Stimulated activated naive CD8-positive, alpha-beta T cell treated with anti-CD3 and anti-CD28 coated beads, Interleukin-15, amount 100 ng/mL, for 72 hours (primary cell): ENCODE results near the gene KRTAP10-10.
A peak's percentile ranks its signal among the peaks of the same experiment; 100 is the strongest.
"Not testable (repeated sequence)": the region's sequence is repeated elsewhere in the genome, so short reads cannot be mapped to it uniquely, and the experiment has no call there.

Experiments used
- ATAC-seq: fragments of 150-1000 bp; cut with Tn5 transposase; 2 replicates; pipeline ENCODE4 v1.10.0; 2021; ENCODE audit warnings: mild to moderate bottlenecking, moderate library complexity
- DNase-seq, 2 donors: peaks; one replicate each; pipeline ENCODE4 v3.0.0; 2021 to 2022
- H3K27ac Mint-ChIP-seq, 2 donors: one replicate each; pipeline ENCODE4 v1.8.0; 2022; ENCODE audit warnings: mild to moderate bottlenecking in 2 of 2, mixed read lengths in 2 of 2, moderate library complexity in 2 of 2
- H3K27me3 Mint-ChIP-seq: one replicate; pipeline ENCODE4 v1.8.0; 2022; ENCODE audit warnings: mixed read lengths
- H3K4me1 Mint-ChIP-seq: one replicate; pipeline ENCODE4 v1.8.0; 2022; ENCODE audit warnings: mild to moderate bottlenecking, mixed read lengths
- H3K4me3 Mint-ChIP-seq, 2 donors: one replicate each; pipeline ENCODE4 v1.8.0; 2022; ENCODE audit warnings: mild to moderate bottlenecking in 2 of 2, mixed read lengths in 2 of 2, moderate library complexity in 1 of 2
- H3K9me3 Mint-ChIP-seq, 2 donors: one replicate each; pipeline ENCODE4 v1.8.0; 2022; ENCODE audit warnings: mixed read lengths in 2 of 2

The KRTAP10-10 gene

DNA sequence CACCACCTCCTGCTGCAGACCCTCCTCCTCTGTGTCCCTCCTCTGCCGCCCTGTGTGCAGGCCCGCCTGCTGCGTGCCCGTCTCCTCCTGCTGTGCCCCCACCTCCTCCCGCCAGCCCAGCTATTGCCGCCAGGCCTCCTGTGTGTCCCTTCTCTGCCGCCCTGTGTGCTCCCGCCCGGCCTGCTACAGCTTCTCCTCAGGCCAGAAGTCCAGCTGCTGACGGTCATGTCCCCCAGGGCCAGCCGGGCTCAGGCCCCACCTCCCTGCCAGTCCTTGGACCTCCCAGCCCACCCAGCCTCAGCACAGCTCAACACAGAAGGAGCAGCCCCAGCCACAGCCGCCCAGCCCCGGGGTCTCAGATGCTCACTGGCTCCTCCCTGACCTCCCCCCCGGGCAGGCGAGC, 9.3 kb upstream of the KRTAP10-10 start:
- peaks cover 44% of the 10 kb centered on the region for H3K4me1 Mint-ChIP-seq
- peaks cover 46 to 58% of the 10 kb centered on the region in 2 donors for H3K9me3 Mint-ChIP-seq
- not testable (repeated sequence) for H3K27ac Mint-ChIP-seq, H3K4me3 Mint-ChIP-seq, H3K27me3 Mint-ChIP-seq, DNase-seq, ATAC-seq

DNA sequence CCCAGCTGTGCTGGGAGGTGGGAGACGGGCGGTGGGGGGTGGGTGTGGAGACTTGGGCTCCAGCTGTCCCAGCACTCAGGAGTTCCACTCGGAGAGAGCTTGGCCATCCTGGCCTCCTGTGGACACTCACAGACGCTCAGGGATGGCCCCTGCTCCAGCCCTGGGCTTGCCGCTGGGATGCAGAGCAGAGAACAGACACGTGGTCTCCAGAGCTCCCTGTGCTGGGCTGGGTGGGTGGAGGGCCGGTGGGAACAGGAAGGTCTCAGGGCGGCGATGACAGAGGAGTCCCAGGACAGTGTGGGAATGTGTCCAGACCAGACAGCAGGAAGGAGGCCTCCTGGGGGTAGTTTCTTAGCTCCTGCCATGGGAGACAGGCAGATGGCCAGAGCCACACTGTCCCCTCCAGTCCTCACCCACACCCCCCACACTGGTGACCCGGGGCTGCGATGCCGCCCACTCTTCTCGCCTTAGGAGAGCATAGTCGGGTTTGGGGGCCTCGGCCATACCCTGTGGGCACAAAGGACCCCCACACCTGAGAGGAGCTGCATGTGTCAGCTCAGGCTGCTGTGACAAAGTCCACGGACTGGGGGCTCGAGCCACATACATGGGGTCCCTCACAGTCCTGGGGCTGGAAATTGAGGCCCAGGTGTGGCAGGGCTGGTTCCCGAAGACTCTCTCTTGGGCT, 8.3 kb upstream of the KRTAP10-10 start:
- DNase-seq (no peak), ATAC-seq (peak; percentile 23)
- Mint-ChIP-seq H3K27me3 (no peaks in the 10 kb centered on the region), H3K4me1 (peaks cover 44% of the 10 kb centered on the region), H3K4me3 (no peak overlapping the region), H3K9me3 (peaks cover 44 to 54% of the 10 kb centered on the region in 2 donors), H3K27ac (no peak overlapping the region)

DNA sequence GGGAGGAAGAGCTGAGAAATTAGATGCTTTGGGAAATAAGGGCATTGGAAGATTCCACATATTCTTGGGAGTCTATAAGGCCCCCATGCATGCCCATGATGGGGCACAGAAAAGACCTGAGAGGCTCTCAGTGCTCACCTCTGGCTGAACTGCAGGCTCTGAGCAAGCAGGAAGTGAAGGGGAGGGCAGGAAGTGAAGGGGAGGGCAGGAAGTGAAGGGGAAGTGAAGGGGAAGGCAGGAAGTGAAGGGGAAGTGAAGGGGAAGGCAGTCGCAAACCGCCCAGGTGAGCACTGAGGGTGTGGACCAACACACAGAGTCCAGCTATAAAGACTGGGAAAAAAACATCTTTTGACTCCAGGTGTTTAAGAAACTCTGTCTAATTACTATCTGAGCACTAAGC, 6.7 kb upstream of the KRTAP10-10 start:
- Mint-ChIP-seq H3K4me3 (peak overlapping the region in 1 of 2 donors; percentile 12), H3K27ac (no peak overlapping the region), H3K4me1 (peaks cover 44% of the 10 kb centered on the region), H3K9me3 (peaks cover 42 to 51% of the 10 kb centered on the region in 2 donors), H3K27me3 (no peaks in the 10 kb centered on the region)
- DNase-seq, result no peak
- no peak for ATAC-seq

DNA sequence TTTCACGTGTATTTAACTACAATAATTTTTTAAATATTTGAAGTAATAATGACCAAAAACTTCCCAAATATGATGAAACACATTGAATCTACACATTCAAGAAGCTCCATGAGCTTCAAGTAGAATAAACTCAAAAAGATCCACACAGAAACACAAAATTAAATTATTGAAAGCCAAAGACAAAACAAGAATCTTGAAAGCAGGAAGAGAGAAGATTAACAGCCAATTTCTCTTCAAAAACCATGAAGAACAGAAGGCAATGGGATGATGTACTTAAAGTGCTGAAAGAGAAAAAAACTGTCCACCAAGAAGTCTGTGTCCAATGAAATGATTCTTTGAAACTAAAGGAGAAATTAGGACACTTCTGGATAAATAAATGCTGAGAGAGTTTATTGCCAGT, 5.1 kb upstream of the KRTAP10-10 start:
- H3K27me3 Mint-ChIP-seq, result no peaks in the 10 kb centered on the region
- peaks cover 32% of the 10 kb centered on the region for H3K4me1 Mint-ChIP-seq
- ATAC-seq, result no peak
- H3K4me3 Mint-ChIP-seq, result no peak overlapping the region
- H3K9me3 Mint-ChIP-seq, result peaks cover 42 to 51% of the 10 kb centered on the region in 2 donors
- DNase-seq, result no peak
- H3K27ac Mint-ChIP-seq, result no peak overlapping the region

DNA sequence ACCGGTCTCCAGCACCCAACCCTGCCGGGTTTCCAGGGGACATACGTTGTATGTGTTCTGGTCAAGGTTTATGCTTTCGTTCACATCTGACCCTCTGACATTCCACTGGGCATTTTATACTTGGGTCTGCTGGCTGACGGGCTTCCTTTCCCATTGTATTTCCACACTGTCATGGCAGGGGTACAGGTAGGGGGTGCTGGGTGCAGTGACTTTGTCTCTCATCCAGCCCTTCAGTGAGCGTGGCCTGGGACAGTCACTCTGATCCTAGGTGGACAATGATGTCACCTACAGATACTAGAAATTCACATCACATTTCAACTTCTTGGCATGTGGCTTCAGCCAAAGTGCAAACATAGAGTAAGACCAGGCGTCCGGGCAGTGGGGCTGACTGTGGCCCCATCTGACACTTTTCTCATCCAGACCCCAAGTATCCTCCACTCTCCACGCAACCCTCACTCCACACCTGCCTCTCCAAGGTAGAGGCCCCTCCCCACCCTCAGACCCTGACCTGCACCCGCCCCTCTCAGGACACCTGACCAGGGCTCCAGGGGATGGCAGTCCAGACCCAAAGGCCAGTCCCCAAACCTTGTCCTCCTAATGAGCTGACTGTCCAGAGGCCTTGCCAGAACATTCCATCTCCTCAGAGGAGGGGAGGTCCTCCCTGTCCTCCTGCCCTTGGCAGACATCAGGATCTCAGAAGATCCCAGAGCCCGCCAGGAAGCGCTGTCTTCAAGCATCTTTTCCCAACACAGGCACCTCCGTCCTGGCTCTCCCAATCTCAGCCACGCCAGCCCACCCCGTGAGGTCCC, 743 bp upstream of the KRTAP10-10 start:
- peak overlapping the region in 1 of 2 donors; percentile 55 for H3K27ac Mint-ChIP-seq
- DNase-seq (no peak), ATAC-seq (no peak)
- H3K4me3 Mint-ChIP-seq, result no peak overlapping the region
- peaks cover 31 to 45% of the 10 kb centered on the region in 2 donors for H3K9me3 Mint-ChIP-seq
- peaks cover 10% of the 10 kb centered on the region for H3K4me1 Mint-ChIP-seq
- H3K27me3 Mint-ChIP-seq, result no peaks in the 10 kb centered on the region

DNA sequence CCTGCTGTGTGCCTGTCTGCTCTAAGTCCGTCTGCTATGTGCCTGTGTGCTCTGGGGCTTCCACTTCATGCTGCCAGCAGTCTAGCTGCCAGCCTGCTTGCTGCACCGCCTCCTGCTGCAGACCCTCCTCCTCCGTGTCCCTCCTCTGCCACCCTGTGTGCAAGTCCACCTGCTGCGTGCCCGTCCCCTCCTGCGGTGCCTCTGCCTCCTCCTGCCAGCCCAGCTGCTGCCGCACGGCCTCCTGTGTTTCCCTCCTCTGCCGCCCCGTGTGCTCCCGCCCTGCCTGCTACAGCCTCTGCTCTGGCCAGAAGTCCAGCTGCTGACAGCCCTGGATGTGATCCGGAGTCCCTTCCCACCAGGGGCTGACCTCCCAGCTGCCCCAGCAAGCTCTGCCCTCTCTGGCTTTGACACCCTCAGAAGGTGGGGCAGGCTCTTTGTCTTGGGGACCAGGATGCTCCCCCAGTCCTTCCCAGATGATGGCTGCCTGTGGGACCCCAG, 744 bp downstream of the KRTAP10-10 start:
- DNase-seq, ATAC-seq, H3K4me1 Mint-ChIP-seq, H3K27ac Mint-ChIP-seq, H3K4me3 Mint-ChIP-seq, H3K27me3 Mint-ChIP-seq: not testable (repeated sequence)
- H3K9me3 Mint-ChIP-seq, result peaks cover 23 to 41% of the 10 kb centered on the region in 2 donors

DNA sequence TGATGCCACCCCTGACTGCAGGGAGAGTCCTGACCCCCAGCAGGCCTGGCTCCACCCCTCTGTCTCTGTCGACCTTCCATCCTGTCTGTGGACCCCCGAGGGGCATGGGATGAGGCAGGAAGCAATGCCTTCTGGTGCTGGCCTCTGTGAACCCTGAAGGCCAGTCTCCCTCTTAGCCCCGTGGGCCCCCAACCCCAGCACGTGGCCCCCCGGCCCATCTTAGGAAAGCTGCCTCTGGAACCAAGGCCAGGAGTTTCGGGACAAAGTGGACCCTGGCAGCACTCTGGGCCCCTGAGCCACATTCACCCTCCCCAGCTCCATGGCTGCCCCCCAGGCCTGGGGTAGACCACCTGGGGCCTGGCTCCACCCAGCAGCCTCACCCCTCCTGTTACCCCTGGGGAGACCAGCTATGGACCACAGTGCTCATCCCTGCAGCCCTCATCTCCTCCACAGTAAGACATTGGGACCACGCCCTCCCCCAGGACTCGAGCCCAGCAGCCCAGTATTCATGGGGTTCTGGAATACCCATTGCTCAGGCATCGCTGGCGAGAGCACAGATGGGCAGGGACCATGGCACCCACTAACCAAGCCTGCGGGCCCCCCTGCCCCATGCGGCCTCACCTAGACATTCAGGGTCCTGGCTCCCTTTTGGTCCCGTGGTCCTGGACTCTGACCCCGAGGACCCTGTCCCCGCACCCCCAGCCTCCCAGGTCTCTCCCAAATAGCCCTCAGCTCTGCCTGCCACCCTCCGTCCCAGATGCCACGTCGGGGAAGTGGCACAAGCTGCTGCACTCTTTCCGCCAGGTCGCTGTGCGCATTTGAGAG, 1.6 kb downstream of the KRTAP10-10 start:
- H3K27me3 Mint-ChIP-seq, H3K4me3 Mint-ChIP-seq, ATAC-seq, H3K4me1 Mint-ChIP-seq, DNase-seq: not testable (repeated sequence)
- Mint-ChIP-seq H3K9me3 (peaks cover 26 to 43% of the 10 kb centered on the region in 2 donors), H3K27ac (peak overlapping the region; percentile 53 to 83)

DNA sequence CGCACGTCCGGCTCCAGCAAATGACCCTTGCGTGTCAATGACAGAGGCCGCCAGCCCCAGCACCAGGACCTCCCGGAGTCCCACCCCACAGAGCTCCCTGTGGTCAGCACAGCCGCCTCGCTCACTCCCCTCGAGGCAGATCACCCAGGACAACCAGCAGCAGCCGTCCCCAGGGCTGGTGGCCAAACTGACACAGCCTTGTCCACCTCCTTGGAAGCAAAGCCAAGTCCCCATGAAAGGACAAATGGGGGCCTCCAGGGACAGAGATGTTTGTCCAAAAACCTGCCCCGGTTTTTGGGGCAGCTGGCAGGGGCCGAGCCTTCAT, 2.1 kb downstream of the KRTAP10-10 start:
- H3K9me3 Mint-ChIP-seq, result peaks cover 28 to 44% of the 10 kb centered on the region in 2 donors
- H3K4me1 Mint-ChIP-seq, result peaks cover 10% of the 10 kb centered on the region
- no peak for DNase-seq
- H3K4me3 Mint-ChIP-seq, result no peak overlapping the region
- peak overlapping the region in 1 of 2 donors; percentile 53 for H3K27ac Mint-ChIP-seq
- H3K27me3 Mint-ChIP-seq, result no peaks in the 10 kb centered on the region
- no peak for ATAC-seq

DNA sequence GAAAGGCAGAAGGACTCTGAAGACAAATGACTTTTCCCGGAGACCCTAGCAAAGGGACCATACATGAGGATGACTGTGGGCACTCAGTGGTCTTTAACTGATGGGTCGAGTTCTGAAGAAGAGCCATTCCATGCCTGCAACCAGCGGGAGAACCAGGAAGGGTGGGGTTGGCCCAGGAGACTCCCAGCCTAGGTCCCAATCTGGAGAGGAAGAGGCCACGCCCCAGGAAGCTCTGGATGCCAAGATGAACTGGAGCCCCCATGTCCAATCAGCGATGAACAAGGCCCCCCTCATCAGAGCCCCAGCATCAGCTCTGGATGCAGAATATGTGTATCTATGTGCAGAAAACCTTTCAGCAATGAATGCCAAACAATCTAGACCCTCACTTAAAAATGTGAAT, 3.6 kb downstream of the KRTAP10-10 start:
- H3K9me3 Mint-ChIP-seq, result peaks cover 33 to 48% of the 10 kb centered on the region in 2 donors
- peaks cover 10% of the 10 kb centered on the region for H3K4me1 Mint-ChIP-seq
- no peak overlapping the region for H3K27ac Mint-ChIP-seq
- DNase-seq (no peak), ATAC-seq (no peak)
- H3K4me3 Mint-ChIP-seq, result no peak overlapping the region
- H3K27me3 Mint-ChIP-seq, result no peaks in the 10 kb centered on the region

DNA sequence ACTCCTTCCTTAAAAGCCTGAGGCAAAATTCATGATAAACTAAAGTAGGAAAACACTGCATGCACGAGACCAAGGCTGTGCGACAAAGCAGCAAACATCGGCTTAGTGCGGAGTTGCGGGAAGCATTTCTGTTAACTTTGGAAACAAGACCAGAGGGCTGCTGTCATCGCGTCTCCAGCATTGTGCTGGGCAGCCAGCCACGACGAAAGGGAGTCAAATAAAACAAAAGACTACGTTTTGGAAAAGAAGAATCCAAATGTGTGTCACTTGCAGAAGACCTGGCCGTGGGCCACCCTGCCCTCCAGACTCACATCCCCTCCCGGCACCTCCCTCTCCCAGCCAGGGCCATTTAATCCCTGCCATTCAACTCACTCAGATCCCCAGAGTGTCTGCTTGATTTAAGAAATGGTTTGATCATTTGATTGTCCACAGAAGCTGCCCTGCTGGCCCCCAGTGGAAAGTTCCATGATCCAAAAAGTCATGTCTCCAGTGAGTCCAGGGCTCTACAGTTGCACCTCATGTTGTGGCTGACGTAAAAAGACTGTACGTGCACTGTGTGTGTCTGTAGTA, 6.7 kb downstream of the KRTAP10-10 start:
- Mint-ChIP-seq H3K27ac (no peak overlapping the region), H3K4me3 (no peak overlapping the region), H3K9me3 (peaks cover 33 to 48% of the 10 kb centered on the region in 2 donors), H3K4me1 (peaks cover 12% of the 10 kb centered on the region), H3K27me3 (no peaks in the 10 kb centered on the region)
- DNase-seq (no peak), ATAC-seq (no peak)

DNA sequence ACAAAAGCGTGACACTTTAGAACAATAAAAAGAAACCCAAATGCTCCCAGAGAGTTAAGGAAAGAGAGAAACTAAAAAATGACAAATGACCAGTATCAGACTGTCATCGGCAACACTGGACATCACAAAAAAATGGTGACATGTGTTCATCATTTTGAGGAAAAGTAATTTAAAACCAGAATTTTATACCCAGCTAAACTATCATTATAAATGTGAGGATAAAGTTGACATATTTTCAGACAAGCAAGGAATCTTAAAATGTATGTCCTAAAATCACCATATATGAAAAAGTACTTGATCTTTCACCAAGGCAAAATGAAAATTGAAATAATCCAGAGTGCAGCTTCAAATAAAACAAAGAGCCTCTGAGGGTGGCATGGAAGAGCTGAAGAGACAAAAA, 7.7 kb downstream of the KRTAP10-10 start:
- no peaks in the 10 kb centered on the region for H3K27me3 Mint-ChIP-seq
- H3K4me3 Mint-ChIP-seq, result no peak overlapping the region
- peaks cover 33 to 47% of the 10 kb centered on the region in 2 donors for H3K9me3 Mint-ChIP-seq
- H3K4me1 Mint-ChIP-seq, result peaks cover 18% of the 10 kb centered on the region
- no peak overlapping the region for H3K27ac Mint-ChIP-seq
- ATAC-seq (no peak), DNase-seq (no peak)

DNA sequence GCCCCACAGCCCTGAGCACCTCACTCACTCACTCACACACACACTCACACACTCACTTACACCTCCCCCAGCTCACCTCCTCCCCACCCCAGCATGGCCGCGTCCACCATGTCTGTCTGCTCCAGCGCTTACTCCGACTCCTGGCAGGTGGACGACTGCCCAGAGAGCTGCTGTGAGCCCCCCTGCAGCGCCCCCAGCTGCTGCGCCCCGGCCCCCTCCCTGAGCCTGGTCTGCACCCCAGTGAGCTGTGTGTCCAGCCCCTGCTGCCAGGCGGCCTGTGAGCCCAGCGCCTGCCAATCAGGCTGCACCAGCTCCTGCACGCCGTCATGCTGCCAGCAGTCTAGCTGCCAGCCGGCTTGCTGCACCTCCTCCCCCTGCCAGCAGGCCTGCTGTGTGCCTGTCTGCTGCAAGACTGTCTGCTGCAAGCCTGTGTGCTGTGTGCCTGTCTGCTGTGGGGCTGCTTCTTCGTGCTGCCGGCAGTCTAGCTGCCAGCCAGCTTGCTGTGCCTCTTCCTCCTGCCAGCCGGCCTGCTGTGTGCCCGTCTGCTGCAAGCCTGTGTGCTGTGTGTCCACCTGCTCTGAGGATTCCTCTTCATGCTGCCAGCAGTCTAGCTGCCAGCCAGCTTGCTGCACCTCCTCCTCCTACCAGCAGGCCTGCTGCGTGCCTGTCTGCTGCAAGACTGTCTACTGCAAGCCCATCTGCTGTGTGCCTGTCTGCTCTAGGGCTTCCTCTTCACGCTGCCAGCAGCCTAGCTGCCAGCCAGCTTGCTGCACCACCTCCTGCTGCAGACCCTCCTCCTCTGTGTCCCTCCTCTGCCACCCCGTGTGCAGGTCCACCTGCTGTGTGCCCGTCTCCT, 9.4 kb downstream of the KRTAP10-10 start, which contains the start of gene KRTAP10-11:
TSS of gene KRTAP10-11 (plus strand) at position 49 of the 856 bp plus-strand sequence. CDS start at position 94, 45 bp downstream.
- Mint-ChIP-seq H3K27ac (peak within 1 kb of the TSS in 1 of 2 donors; percentile 48), H3K9me3 (peaks cover 26 to 30% of the 10 kb centered on the region in 2 donors), H3K4me1 (peaks cover 31% of the 10 kb centered on the region)
- H3K27me3 Mint-ChIP-seq, ATAC-seq, DNase-seq, H3K4me3 Mint-ChIP-seq: not testable (repeated sequence)

DNA sequence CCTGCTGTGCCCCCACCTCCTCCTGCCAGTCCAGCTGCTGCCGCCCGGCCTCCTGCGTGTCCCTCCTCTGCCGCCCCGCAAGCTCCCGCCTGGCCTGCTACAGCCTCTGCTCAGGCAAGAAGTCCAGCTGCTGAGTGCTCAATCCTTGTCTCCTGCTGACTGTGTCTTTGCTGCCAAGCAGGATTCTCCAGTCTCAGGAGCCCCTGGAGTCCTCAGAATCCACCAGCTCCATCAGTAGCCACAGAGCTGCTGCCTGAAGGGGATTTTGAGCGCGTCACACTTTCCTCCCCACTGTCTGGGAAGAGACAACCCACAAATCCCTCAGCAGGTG, 10.0 kb downstream of the KRTAP10-10 start:
- no peak for ATAC-seq
- Mint-ChIP-seq H3K9me3 (peaks cover 26 to 28% of the 10 kb centered on the region in 2 donors), H3K27me3 (no peaks in the 10 kb centered on the region), H3K27ac (peak overlapping the region in 1 of 2 donors; percentile 48), H3K4me3 (no peak overlapping the region), H3K4me1 (peaks cover 32% of the 10 kb centered on the region)
- DNase-seq, result no peak

DNA sequence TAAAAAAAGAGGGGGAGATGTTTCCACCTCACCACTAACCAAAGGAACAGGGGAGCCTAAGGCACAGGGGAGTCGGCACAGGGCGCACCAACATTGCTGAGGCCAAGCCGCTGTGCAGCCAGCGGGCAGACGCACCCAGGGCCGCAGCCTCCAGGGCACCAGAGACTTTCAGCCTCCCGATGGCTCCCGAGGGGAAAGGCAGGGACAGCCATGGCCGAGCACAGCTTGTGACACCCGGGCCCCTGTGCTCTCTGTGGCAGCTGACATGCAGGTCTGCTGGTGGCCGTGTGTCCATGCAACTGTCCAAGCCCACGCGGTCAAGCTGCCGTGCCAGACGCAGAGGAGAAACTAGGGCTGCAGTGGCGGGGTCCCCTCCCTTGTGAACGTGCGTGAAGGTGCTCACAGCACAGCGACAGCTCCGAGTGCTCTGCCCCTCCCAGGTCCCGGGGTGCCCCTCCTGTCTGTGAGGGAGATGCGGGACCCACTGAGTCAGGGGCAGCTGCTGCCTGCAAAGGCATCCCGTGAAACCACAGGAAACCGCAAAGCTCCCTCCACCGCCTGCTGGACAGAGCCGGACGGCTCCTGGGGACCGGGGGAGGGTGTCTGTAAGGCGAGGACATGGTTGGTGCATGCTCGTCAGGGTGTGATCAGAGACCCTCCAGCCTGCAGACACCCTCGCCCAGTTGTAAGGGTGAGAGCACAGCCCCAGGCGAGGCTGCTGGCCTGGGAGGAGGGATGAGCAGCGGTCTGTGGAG, 11.6 kb downstream of the KRTAP10-10 start:
- DNase-seq (no peak), ATAC-seq (no peak)
- H3K27ac Mint-ChIP-seq, result no peak overlapping the region
- peaks cover 14 to 21% of the 10 kb centered on the region in 2 donors for H3K9me3 Mint-ChIP-seq
- H3K27me3 Mint-ChIP-seq, result no peaks in the 10 kb centered on the region
- H3K4me1 Mint-ChIP-seq, result peaks cover 36% of the 10 kb centered on the region
- no peak overlapping the region for H3K4me3 Mint-ChIP-seq
